ENCODE results near the gene HSPBP1. TPM values are rescaled to one million over a fixed set of nuclear protein-coding genes. Genes with fewer than 3 reads are reported as not detected.

Gene HSPBP1
- total and polyA plus RNA-seq, 2 of the 13 experiments (the other 11 are each of a cell fraction or from before 2014, with no cell fraction given): 22.3 to 33.7 TPM

DNA sequence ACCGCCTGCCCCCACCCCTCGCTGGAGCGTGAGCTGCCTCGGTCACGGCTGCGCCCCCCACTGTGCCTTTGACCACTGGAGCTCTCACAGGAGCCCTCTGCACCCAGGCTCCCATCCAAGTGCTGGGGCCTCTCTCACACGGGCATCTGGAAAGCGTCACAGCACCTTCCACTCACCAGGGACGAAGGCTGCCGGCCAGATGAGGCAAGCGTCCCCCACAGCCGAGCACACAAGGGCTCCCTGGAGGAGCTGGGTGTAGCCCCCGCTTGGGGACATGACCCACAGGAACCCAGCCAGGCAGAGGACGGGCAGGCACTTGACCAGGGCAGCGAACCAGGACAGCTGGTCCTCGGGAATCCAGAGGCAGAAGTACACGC is 51.9 kb downstream of the HSPBP1 start:
- intact Hi-C loops (cut with micrococcal nuclease; ENCODE audit: unreplicated experiment): no loop called here

More for the DNA sequence above, 51.9 kb downstream of the HSPBP1 start:
- CTCF ChIA-PET (ENCODE audit: low intra/inter-chr PET ratio, low total read pairs): no interaction called here
- H3K4me1 ChIP-seq (ENCODE audit: insufficient read depth, low read length): peaks cover 71% of the 10 kb centered on the region
- 67% methylated on average over 7 of the region's 17 CpGs for WGBS (ENCODE audit: low lambda C conversion rate)
- no peak overlapping the region for H2AFZ ChIP-seq (ENCODE audit: low read length)
- no peaks in the 10 kb centered on the region for H4K20me1 ChIP-seq (ENCODE audit: insufficient read depth, low read length)
- POLR2A ChIA-PET: interaction anchor here (1.1 to 2.3 kb wide), 6 partner anchors 19 to 276 kb away, joined by 3 to 12 read pairs (median 6); partner anchors contain the start of genes PPP6R1, PTPRH and UBE2S
- no TSS peak for BruUV-seq (replicated peaks)
- DNase-seq (ENCODE audit: low spot score): no peak
- H3K79me2 ChIP-seq (ENCODE audit: insufficient read depth, low read length): peaks cover 4% of the 10 kb centered on the region
- FAIRE-seq: no peak
- in situ Hi-C loops (cut with HindIII; ENCODE audit: extremely low pct_ligation_motif_present, low pct_unique_long_range_greater_than_20kb): no loop called here
- no peaks in the 10 kb centered on the region for H3K9me3 ChIP-seq (ENCODE audit: low read length)
- no peaks in the 10 kb centered on the region for H3K27me3 ChIP-seq (ENCODE audit: control insufficient read depth in 1 of 2, insufficient read depth in 2 of 2, low read length in 2 of 2)
- peak; percentile 38 for TF ChIP-seq AGO2 (optimal IDR thresholded peaks at IDR 0.05; ENCODE audit: low read depth, low read length)
- TF ChIP-seq NR2F2 (IDR thresholded peaks at IDR 0.05; ENCODE audit: borderline replicate concordance, low read depth): no peak
- TF ChIP-seq PAF1 (CRISPR knock-in tag; IDR thresholded peaks at IDR 0.05): 0 out of 2 replicates have a peak, but pooled peaks have one; percentile 27
- TF ChIP-seq, protein P1, sequence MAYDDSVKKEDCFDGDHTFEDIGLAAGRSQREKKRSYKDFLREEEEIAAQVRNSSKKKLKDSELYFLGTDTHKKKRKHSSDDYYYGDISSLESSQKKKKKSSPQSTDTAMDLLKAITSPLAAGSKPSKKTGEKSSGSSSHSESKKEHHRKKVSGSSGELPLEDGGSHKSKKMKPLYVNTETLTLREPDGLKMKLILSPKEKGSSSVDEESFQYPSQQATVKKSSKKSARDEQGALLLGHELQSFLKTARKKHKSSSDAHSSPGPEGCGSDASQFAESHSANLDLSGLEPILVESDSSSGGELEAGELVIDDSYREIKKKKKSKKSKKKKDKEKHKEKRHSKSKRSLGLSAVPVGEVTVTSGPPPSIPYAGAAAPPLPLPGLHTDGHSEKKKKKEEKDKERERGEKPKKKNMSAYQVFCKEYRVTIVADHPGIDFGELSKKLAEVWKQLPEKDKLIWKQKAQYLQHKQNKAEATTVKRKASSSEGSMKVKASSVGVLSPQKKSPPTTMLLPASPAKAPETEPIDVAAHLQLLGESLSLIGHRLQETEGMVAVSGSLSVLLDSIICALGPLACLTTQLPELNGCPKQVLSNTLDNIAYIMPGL (CRISPR knock-in tag; IDR thresholded peaks at IDR 0.05; ENCODE audit: borderline replicate concordance in 1 of 2, low read depth in 1 of 2): no peak
- TF ChIP-seq ZBTB33 (CRISPR knock-in tag; IDR thresholded peaks at IDR 0.05): peak; percentile 68
- peak; percentile 44 for TF ChIP-seq IKZF4 (CRISPR knock-in tag; IDR thresholded peaks at IDR 0.05; ENCODE audit: borderline replicate concordance, low read depth, not compliant biosample characterization)
- no peak for TF ChIP-seq ZNF629 (CRISPR knock-in tag; conservative IDR thresholded peaks at IDR 0.05)
- 0 out of 2 replicates have a peak, but pooled peaks have one; percentile 3 for TF ChIP-seq ARNT2 (CRISPR knock-in tag; IDR thresholded peaks at IDR 0.05; ENCODE audit: low read depth)
- 0 out of 2 replicates have a peak, but pooled peaks have one; percentile 24 for TF ChIP-seq ZNF589 (CRISPR knock-in tag; conservative IDR thresholded peaks at IDR 0.05)
- 0 out of 2 replicates have a peak, but pooled peaks have one; percentile 0 for TF ChIP-seq HOXA3 (CRISPR knock-in tag; IDR thresholded peaks at IDR 0.05)
- TF ChIP-seq, protein P2, sequence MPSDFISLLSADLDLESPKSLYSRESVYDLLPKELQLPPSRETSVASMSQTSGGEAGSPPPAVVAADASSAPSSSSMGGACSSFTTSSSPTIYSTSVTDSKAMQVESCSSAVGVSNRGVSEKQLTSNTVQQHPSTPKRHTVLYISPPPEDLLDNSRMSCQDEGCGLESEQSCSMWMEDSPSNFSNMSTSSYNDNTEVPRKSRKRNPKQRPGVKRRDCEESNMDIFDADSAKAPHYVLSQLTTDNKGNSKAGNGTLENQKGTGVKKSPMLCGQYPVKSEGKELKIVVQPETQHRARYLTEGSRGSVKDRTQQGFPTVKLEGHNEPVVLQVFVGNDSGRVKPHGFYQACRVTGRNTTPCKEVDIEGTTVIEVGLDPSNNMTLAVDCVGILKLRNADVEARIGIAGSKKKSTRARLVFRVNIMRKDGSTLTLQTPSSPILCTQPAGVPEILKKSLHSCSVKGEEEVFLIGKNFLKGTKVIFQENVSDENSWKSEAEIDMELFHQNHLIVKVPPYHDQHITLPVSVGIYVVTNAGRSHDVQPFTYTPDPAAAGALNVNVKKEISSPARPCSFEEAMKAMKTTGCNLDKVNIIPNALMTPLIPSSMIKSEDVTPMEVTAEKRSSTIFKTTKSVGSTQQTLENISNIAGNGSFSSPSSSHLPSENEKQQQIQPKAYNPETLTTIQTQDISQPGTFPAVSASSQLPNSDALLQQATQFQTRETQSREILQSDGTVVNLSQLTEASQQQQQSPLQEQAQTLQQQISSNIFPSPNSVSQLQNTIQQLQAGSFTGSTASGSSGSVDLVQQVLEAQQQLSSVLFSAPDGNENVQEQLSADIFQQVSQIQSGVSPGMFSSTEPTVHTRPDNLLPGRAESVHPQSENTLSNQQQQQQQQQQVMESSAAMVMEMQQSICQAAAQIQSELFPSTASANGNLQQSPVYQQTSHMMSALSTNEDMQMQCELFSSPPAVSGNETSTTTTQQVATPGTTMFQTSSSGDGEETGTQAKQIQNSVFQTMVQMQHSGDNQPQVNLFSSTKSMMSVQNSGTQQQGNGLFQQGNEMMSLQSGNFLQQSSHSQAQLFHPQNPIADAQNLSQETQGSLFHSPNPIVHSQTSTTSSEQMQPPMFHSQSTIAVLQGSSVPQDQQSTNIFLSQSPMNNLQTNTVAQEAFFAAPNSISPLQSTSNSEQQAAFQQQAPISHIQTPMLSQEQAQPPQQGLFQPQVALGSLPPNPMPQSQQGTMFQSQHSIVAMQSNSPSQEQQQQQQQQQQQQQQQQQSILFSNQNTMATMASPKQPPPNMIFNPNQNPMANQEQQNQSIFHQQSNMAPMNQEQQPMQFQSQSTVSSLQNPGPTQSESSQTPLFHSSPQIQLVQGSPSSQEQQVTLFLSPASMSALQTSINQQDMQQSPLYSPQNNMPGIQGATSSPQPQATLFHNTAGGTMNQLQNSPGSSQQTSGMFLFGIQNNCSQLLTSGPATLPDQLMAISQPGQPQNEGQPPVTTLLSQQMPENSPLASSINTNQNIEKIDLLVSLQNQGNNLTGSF (CRISPR knock-in tag; IDR thresholded peaks at IDR 0.05): no peak
- peak overlapping the region; percentile 37 to 67 (median 41); a peak in 5 of 6 replicates for H3K4me3 ChIP-seq (replicated peaks in 1 of 3; ENCODE audit: insufficient read depth in 1 of 3, low read depth in 2 of 3, low read length in 3 of 3)
- H3K27ac ChIP-seq (ENCODE audit: extremely low read length, insufficient read depth, low read length): peak overlapping the region; percentile 76
- peaks cover 14 to 33% of the 10 kb centered on the region in 2 experiments; a peak in 4 of 5 replicates for H3K36me3 ChIP-seq (replicated peaks in 1 of 2; ENCODE audit: control insufficient read depth in 1 of 2, insufficient read depth in 2 of 2, low read length in 2 of 2)
- H3K9ac ChIP-seq (ENCODE audit: insufficient read depth, low read depth, low read length): peak overlapping the region; percentile 60
- peak; percentile 6 for ATAC-seq
- peak overlapping the region; percentile 88 for H3K4me2 ChIP-seq (ENCODE audit: low read depth, low read length)

All from HepG2 (cell line).